ENCODE data around the gene AADACL4. TPM values are rescaled to one million over a fixed set of nuclear protein-coding genes. Genes with fewer than 3 reads are reported as not detected.

The AADACL4 gene
- total and polyA plus RNA-seq, 11 donors, result not detected

- Histone ChIP-seq H3K4me3 (no peak overlapping the region), H3K36me3 (no peaks in the 10 kb centered on the region), H3K27me3 (no peaks in the 10 kb centered on the region), H3K27ac (no peak overlapping the region), H3K9me3 (peaks cover 0 to 7% (median 0%) of the 10 kb centered on the region in 12 donors), H3K4me1 (no peaks in the 10 kb centered on the region)
- DNase-seq (no peak), ATAC-seq (no peak)
- TF ChIP-seq POLR2A (IDR thresholded peaks at IDR 0.05) (no peak), CTCF (IDR thresholded peaks at IDR 0.05) (no peak)
- intact Hi-C loops (cut with DNase I), result no loop called here
- WGBS, 4 donors, result 82 to 83% (median 82%) methylated on average over 3 of the region's 3 CpGs
Measured at GRCh38 chr1:12696658-12697057, 52.8 kb downstream of the AADACL4 start.

- ATAC-seq, result no peak
- no peak overlapping the region for H3K4me3 ChIP-seq
- DNase-seq, result no peak
- H3K27me3 ChIP-seq, result no peaks in the 10 kb centered on the region
- H3K27ac ChIP-seq, result no peak overlapping the region
- H3K9me3 ChIP-seq, result peaks cover 0 to 7% (median 0%) of the 10 kb centered on the region in 12 donors
- no peak for TF ChIP-seq CTCF (IDR thresholded peaks at IDR 0.05)
- no peak for TF ChIP-seq POLR2A (IDR thresholded peaks at IDR 0.05)
- H3K4me1 ChIP-seq, result no peaks in the 10 kb centered on the region
- H3K36me3 ChIP-seq, result no peaks in the 10 kb centered on the region
- intact Hi-C loops (cut with DNase I), result no loop called here
- 83 to 93% (median 86%) methylated on average over 3 of the region's 3 CpGs for WGBS, 4 donors
Measured at GRCh38 chr1:12697397-12697796, 53.5 kb downstream of the AADACL4 start.

DNA sequence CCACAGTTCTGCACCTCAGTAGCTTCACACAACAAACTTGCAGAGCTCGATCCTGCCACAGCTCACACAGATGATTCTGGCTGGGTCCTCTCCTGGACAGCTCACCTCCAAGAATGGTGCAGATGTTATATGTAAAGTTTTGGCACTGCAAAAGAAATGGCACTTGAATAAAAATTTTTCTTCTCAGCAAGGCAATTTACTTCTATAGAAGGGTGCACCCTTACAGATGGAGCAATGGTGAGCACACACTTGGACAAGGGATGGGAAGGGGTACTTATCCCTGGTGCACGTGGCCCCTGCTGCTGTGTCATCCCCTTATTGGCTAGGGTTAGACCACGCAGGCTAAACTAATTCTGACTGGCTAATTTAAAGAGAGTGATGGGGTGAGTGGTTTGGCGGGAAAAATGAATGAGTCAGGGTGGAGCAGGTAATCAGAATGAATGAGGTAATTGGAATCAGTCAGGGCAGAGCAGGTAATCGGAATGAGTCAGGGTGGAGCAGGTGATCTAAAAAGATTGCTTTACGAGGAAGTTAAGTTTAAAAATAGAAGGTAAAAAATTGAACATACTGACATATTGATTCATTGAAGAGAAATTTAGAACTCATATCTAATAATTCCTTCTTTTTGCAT is 60.1 kb downstream of the AADACL4 start:
- DNase-seq, result no peak
- H3K4me1 ChIP-seq, result peaks cover 0 to 3% (median 0%) of the 10 kb centered on the region in 12 donors
- intact Hi-C loops (cut with DNase I), result no loop called here
- no peak for ATAC-seq
- H3K27me3 ChIP-seq, result no peaks in the 10 kb centered on the region
- no peak overlapping the region for H3K4me3 ChIP-seq
- peaks cover 0 to 26% (median 12%) of the 10 kb centered on the region in 12 donors for H3K9me3 ChIP-seq
- H3K27ac ChIP-seq, result no peak overlapping the region
- no peaks in the 10 kb centered on the region for H3K36me3 ChIP-seq
- TF ChIP-seq CTCF (IDR thresholded peaks at IDR 0.05), result no peak
- no peak for TF ChIP-seq POLR2A (IDR thresholded peaks at IDR 0.05)
- 65 to 75% (median 72%) methylated on average over 6 of the region's 6 CpGs for WGBS, 4 donors

- ATAC-seq (no peak), DNase-seq (no peak)
- intact Hi-C loops (cut with DNase I), result no loop called here
- no peak overlapping the region for H3K27ac ChIP-seq
- peaks cover 0 to 21% (median 11%) of the 10 kb centered on the region in 12 donors for H3K9me3 ChIP-seq
- 77 to 89% (median 84%) methylated on average over 3 of the region's 3 CpGs for WGBS, 4 donors
- peaks cover 0 to 3% (median 0%) of the 10 kb centered on the region in 12 donors for H3K4me1 ChIP-seq
- no peaks in the 10 kb centered on the region for H3K36me3 ChIP-seq
- H3K27me3 ChIP-seq, result no peaks in the 10 kb centered on the region
- H3K4me3 ChIP-seq, result no peak overlapping the region
- TF ChIP-seq POLR2A (IDR thresholded peaks at IDR 0.05), result no peak
- TF ChIP-seq CTCF (IDR thresholded peaks at IDR 0.05), result no peak
Measured at GRCh38 chr1:12706061-12706460, 62.2 kb downstream of the AADACL4 start.

All from heart left ventricle (tissue), 16 donors.